ENCODE measurements around the gene SDK1.

SDK1 gene

DNA sequence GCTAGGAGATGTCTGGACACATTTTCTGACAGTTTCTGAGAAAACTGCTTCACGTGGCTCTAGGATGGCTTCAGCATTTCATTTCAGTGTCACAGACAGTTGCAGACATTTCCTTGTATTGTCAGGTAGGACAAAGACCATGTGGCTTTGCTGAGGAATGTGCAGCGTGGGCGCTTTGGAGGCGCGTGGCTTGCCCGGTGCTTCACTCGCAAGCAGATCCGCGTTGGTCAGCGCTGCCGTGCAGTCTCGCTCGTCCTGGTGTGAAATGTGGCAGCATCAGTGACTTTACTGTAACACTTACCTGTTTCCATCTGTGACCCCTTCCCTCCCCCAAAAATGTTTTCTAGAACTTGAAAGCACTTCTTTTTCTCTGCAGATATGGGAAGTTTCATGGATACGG, 340.5 kb downstream of the SDK1 start:
- no peak for DNase-seq (ENCODE audit: extremely low read depth, low read depth)
- TF ChIP-seq, protein P1, sequence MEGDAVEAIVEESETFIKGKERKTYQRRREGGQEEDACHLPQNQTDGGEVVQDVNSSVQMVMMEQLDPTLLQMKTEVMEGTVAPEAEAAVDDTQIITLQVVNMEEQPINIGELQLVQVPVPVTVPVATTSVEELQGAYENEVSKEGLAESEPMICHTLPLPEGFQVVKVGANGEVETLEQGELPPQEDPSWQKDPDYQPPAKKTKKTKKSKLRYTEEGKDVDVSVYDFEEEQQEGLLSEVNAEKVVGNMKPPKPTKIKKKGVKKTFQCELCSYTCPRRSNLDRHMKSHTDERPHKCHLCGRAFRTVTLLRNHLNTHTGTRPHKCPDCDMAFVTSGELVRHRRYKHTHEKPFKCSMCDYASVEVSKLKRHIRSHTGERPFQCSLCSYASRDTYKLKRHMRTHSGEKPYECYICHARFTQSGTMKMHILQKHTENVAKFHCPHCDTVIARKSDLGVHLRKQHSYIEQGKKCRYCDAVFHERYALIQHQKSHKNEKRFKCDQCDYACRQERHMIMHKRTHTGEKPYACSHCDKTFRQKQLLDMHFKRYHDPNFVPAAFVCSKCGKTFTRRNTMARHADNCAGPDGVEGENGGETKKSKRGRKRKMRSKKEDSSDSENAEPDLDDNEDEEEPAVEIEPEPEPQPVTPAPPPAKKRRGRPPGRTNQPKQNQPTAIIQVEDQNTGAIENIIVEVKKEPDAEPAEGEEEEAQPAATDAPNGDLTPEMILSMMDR (IDR thresholded peaks at IDR 0.05; ENCODE audit: low read depth, low read length), result no peak

DNA sequence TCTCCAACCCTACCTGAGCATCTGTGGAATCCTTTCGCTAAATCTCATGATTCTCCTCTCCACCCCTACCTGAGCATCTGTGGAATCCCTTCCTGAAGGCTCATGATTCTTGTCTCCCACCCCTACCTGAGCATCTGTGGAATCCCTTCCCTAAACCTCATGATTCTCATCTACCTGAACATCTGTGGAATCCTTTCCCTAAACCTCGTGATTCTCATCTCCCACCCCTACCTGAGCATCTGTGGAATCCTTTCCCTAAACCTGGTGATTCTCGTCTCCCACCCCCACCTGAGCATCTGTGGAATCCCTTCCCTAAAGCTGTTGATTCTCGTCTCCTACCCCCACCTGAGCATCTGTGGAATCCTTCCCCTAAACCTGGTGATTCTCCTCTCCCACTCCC, 342.0 kb downstream of the SDK1 start:
- TF ChIP-seq, protein P1 (IDR thresholded peaks at IDR 0.05; ENCODE audit: low read depth, low read length), result no peak
- no peak for DNase-seq (ENCODE audit: extremely low read depth, low read depth)

DNA sequence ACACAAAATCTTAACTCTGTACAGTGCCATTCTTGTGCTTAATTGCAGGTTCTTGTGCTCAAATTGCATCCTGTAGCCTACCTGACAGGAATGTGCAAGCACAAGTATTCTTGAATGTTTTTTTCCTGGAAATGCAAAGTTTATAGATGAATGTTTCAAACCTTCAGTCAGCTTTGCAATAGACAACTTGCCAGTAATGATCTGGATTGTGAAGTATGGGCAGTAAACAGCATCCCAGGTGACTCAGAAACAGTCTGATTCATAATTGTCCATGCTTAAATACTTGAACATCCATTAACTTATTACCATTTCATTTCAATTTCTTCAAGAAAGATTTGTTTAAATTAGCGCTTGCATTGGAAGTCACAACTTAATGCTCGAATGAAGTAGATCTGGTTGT, 347.2 kb downstream of the SDK1 start:
- TF ChIP-seq, protein P1 (IDR thresholded peaks at IDR 0.05; ENCODE audit: low read depth, low read length), result no peak
- DNase-seq (ENCODE audit: extremely low read depth, low read depth), result no peak

DNA sequence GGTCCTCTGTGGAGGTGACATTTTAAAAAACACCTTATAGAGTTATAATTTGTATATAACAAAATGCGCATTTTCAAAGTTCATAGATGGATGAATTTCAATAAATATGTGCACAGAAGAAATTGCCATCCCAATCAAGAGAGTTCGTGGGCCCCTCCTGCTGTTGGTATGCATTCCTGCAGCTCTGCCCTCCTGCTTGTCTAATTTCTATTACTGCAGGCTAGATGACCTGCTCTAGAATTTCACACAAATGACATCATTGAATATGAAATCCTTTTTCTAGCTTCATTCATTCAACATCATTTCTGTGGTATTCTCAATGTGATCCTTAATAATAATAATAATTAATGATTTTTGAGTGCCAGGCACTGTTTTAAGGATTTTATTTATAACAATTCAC, 348.2 kb downstream of the SDK1 start:
- DNase-seq (ENCODE audit: extremely low read depth, low read depth), result no peak
- TF ChIP-seq, protein P1 (IDR thresholded peaks at IDR 0.05; ENCODE audit: low read depth, low read length), result no peak; the same call in 1 of the 2 replicates

DNA sequence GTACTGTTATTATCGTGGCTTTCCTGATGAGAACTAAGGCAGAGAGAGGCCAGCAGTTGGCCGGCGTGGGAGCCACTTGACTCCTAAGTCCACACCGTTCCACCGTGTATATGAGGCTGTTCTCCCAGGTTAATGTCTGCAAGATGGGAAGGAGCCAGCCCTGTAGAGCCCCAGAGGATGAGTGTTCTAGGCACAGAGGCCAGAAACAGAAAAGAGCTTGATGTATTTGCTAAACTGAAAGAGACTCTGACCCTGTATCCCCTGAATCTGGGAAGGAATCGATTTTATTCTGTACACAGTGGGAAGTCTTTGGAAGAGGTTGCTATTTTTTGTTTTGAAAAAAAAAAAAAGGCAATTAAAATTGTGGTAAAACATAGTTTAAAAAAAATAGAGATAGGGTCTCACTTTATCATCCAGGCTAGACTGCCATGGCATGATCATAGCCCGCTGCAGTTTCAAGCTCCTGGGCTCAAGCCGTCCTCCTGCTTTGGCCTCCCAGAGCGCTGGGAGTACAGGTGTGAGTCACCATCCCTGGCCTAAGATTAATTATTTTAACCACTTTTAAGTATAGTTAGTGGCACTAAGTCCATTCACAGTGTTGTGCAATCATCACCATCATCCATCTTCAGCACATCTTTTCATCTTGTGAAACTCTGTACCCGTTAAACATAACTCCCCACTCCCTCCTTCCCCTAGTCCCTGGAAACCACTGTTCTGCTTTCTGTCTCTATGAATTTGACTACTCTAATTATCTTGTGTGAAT, 348.8 kb downstream of the SDK1 start:
- no peak for DNase-seq (ENCODE audit: extremely low read depth, low read depth)
- TF ChIP-seq, protein P1 (IDR thresholded peaks at IDR 0.05; ENCODE audit: low read depth, low read length), result no peak

DNA sequence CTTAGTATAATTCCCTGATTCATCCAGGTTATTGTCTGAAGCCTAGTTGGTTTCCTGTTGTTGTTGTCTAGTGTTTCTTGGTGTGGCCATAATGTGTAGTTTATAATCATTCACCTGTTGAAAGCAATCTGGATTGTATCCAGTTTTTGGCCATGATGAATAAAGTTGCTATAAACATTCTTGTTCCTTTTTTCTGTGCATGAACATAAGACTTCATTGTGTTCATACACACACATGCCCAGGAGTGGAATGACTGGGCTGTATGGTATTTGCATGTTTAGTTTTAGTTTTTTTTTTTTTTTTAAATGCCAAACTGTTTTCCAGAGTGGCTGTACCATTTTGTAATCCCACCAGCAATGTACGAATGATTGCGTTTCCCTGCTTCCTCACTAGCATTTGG, 349.8 kb downstream of the SDK1 start:
- DNase-seq (ENCODE audit: extremely low read depth, low read depth), result no peak
- TF ChIP-seq, protein P1 (IDR thresholded peaks at IDR 0.05; ENCODE audit: low read depth, low read length), result no peak

DNA sequence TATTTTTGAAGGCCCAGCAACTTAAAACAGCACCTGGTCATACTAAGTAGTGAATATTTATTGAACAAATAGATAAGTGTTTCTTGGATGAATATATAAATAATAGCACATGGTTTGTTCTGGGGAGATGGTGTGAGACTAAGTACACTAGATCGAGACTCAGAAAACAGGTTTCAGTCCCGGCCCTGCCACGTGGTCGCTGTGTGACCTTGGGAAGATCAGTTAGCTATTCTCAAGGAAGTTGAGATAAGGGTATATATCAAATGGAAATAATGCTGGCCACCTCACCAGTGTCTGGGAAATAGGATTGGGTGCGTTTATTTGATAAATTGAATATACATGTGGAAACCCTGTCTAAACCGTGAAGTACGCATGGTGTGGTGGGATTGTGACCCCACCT, 354.6 kb downstream of the SDK1 start:
- no peak for DNase-seq (ENCODE audit: extremely low read depth, low read depth)
- TF ChIP-seq, protein P1 (IDR thresholded peaks at IDR 0.05; ENCODE audit: low read depth, low read length), result no peak
